ENCODE measurements around the gene PDE2A. TPM values are rescaled to one million over a fixed set of nuclear protein-coding genes. Genes with fewer than 3 reads are reported as not detected.

The PDE2A gene
- total and polyA plus RNA-seq, 10 of the 15 experiments (the other 5 are each of a cell fraction or from before 2014, with no cell fraction given): 0.06 to 0.15 (median 0.11) TPM; not detected in 6

DNA sequence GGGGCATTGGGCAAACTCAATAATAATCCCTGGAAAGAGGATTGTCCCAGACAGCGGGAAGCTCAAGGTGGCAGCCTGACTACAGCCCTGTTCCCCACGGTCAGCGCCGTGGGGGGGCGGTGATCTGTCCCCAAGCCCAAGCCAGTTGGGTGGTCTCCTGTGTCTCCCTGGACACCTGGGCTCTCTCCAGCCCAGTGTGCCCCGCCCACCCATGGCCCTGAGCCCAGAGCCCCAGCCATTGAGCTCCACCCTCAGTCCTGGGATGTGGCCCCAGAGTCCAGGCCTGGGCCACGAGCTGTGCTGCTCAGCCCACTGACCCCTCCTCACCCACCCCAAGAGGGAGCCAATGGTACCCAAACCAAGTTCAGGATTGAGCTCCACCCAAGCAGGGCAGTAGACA lies 27.9 kb upstream of the PDE2A start:
- Histone ChIP-seq H4K20me1 (ENCODE audit: control insufficient read depth, insufficient read depth) (no peaks in the 10 kb centered on the region), H3K27me3 (replicated peaks in 1 of 2; ENCODE audit: control insufficient read depth in 2 of 2, insufficient read depth in 2 of 2, low read length in 1 of 2) (no peaks in the 10 kb centered on the region), H3K79me2 (ENCODE audit: control insufficient read depth, insufficient read depth, low read length) (no peaks in the 10 kb centered on the region), H2AFZ (ENCODE audit: control insufficient read depth, low read depth, low read length) (no peak overlapping the region), H3K4me3 (no peak overlapping the region), H3K27ac (ENCODE audit: control insufficient read depth, insufficient read depth) (no peak overlapping the region), H3K4me2 (ENCODE audit: control insufficient read depth, insufficient read depth) (no peak overlapping the region), H3K9ac (ENCODE audit: control insufficient read depth, insufficient read depth, low read length) (no peak overlapping the region), H3K9me3 (replicated peaks; ENCODE audit: control insufficient read depth, insufficient read depth, low read length) (no peaks in the 10 kb centered on the region), H3K4me1 (ENCODE audit: control insufficient read depth, insufficient read depth, low read length) (peaks cover 8% of the 10 kb centered on the region), H3K36me3 (ENCODE audit: control insufficient read depth in 2 of 2, insufficient read depth in 2 of 2, low read length in 1 of 2) (peaks cover 40 to 52% of the 10 kb centered on the region in 2 experiments)
- WGBS (ENCODE audit: insufficient coverage, insufficient replicate concordance, low lambda C conversion rate, missing lambda C conversion rate): 100% methylated on average over 7 of the region's 7 CpGs
- intact Hi-C loops (cut with micrococcal nuclease; ENCODE audit: unreplicated experiment): no loop called here
- TF ChIP-seq LARP7 (IDR thresholded peaks at IDR 0.05): no peak
- TF ChIP-seq, protein P1, sequence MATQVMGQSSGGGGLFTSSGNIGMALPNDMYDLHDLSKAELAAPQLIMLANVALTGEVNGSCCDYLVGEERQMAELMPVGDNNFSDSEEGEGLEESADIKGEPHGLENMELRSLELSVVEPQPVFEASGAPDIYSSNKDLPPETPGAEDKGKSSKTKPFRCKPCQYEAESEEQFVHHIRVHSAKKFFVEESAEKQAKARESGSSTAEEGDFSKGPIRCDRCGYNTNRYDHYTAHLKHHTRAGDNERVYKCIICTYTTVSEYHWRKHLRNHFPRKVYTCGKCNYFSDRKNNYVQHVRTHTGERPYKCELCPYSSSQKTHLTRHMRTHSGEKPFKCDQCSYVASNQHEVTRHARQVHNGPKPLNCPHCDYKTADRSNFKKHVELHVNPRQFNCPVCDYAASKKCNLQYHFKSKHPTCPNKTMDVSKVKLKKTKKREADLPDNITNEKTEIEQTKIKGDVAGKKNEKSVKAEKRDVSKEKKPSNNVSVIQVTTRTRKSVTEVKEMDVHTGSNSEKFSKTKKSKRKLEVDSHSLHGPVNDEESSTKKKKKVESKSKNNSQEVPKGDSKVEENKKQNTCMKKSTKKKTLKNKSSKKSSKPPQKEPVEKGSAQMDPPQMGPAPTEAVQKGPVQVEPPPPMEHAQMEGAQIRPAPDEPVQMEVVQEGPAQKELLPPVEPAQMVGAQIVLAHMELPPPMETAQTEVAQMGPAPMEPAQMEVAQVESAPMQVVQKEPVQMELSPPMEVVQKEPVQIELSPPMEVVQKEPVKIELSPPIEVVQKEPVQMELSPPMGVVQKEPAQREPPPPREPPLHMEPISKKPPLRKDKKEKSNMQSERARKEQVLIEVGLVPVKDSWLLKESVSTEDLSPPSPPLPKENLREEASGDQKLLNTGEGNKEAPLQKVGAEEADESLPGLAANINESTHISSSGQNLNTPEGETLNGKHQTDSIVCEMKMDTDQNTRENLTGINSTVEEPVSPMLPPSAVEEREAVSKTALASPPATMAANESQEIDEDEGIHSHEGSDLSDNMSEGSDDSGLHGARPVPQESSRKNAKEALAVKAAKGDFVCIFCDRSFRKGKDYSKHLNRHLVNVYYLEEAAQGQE (IDR thresholded peaks at IDR 0.05; ENCODE audit: low read depth, low read length): no peak
- TF ChIP-seq, protein P2, sequence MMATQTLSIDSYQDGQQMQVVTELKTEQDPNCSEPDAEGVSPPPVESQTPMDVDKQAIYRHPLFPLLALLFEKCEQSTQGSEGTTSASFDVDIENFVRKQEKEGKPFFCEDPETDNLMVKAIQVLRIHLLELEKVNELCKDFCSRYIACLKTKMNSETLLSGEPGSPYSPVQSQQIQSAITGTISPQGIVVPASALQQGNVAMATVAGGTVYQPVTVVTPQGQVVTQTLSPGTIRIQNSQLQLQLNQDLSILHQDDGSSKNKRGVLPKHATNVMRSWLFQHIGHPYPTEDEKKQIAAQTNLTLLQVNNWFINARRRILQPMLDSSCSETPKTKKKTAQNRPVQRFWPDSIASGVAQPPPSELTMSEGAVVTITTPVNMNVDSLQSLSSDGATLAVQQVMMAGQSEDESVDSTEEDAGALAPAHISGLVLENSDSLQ (IDR thresholded peaks at IDR 0.05): no peak
- no peak for TF ChIP-seq ZNF274 (IDR thresholded peaks at IDR 0.05; ENCODE audit: insufficient read depth, insufficient read length)
- TF ChIP-seq BRCA1 (IDR thresholded peaks at IDR 0.05; ENCODE audit: low read depth, low read length): no peak
- TF ChIP-seq SMC3 (IDR thresholded peaks at IDR 0.05; ENCODE audit: borderline replicate concordance, low read length): no peak
- TF ChIP-seq, protein P3, sequence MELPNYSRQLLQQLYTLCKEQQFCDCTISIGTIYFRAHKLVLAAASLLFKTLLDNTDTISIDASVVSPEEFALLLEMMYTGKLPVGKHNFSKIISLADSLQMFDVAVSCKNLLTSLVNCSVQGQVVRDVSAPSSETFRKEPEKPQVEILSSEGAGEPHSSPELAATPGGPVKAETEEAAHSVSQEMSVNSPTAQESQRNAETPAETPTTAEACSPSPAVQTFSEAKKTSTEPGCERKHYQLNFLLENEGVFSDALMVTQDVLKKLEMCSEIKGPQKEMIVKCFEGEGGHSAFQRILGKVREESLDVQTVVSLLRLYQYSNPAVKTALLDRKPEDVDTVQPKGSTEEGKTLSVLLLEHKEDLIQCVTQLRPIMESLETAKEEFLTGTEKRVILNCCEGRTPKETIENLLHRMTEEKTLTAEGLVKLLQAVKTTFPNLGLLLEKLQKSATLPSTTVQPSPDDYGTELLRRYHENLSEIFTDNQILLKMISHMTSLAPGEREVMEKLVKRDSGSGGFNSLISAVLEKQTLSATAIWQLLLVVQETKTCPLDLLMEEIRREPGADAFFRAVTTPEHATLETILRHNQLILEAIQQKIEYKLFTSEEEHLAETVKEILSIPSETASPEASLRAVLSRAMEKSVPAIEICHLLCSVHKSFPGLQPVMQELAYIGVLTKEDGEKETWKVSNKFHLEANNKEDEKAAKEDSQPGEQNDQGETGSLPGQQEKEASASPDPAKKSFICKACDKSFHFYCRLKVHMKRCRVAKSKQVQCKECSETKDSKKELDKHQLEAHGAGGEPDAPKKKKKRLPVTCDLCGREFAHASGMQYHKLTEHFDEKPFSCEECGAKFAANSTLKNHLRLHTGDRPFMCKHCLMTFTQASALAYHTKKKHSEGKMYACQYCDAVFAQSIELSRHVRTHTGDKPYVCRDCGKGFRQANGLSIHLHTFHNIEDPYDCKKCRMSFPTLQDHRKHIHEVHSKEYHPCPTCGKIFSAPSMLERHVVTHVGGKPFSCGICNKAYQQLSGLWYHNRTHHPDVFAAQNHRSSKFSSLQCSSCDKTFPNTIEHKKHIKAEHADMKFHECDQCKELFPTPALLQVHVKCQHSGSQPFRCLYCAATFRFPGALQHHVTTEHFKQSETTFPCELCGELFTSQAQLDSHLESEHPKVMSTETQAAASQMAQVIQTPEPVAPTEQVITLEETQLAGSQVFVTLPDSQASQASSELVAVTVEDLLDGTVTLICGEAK (IDR thresholded peaks at IDR 0.05; ENCODE audit: borderline replicate concordance): no peak
- TF ChIP-seq IRF4 (IDR thresholded peaks at IDR 0.05; ENCODE audit: low read depth, low read length): no peak
- no peak for TF ChIP-seq SPI1 (IDR thresholded peaks at IDR 0.05; ENCODE audit: borderline replicate concordance, insufficient read depth, low read depth, low read length)
- TF ChIP-seq RB1 (IDR thresholded peaks at IDR 0.05; ENCODE audit: borderline replicate concordance): no peak
- SMC1A ChIA-PET (ENCODE audit: uncharacterized antibody, unreplicated experiment): interaction anchor here (1.2 kb wide), 1 partner anchor 91 kb away, joined by 4 read pairs; no protein-coding TSS in a partner anchor
- FAIRE-seq (no peak), ATAC-seq (no peak), DNase-seq (ENCODE audit: low read depth, low spot score) (no peak)
- RAD21 ChIA-PET (ENCODE audit: unreplicated experiment): no interaction called here
- no TSS peak for BruUV-seq (replicated peaks)
- in situ Hi-C loops (cut with MboI): no loop called here
- POLR2A ChIA-PET: no interaction called here
- CTCF ChIA-PET: interaction anchor here (0.7 to 0.9 kb wide), 2 partner anchors 92 to 94 kb away, joined by 3 read pairs; partner anchors contain the start of gene STARD10
